Epidermal melanocyte (primary cell): Measurements from ENCODE around the gene VRK2.
"Not testable (repeated sequence)": the region's sequence is repeated elsewhere in the genome, so short reads cannot be mapped to it uniquely, and the experiment has no call there.

ENCODE experiments used
- DNase-seq: peaks from one replicate; pipeline ENCODE4 v3.0.0; 2011; ENCODE audit warnings: low spot score; ENCODE audit not compliant: insufficient read length

The VRK2 gene

GRCh38 chr2:58158481-58158880, 111.9 kb downstream of the VRK2 start:
- DNase-seq = no peak

DNA sequence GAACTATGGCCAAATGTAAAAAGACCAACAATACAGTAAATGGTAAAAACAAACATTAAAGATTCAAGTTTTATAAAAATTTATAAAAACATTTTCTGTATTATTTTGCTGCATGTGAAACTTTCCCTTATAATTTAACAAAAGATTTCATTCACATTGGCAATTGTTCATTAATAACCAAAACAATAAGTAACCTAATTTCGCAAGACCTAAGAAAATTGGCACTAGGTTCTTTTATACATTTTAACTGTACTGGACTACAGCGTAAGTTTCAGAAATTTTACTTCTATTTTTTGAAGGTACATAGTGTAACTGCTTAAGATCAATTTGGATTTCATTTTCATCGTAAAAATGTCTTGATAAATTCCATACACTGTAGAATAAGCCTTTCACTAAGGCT, 117.3 kb downstream of the VRK2 start:
- no peak for DNase-seq

DNA sequence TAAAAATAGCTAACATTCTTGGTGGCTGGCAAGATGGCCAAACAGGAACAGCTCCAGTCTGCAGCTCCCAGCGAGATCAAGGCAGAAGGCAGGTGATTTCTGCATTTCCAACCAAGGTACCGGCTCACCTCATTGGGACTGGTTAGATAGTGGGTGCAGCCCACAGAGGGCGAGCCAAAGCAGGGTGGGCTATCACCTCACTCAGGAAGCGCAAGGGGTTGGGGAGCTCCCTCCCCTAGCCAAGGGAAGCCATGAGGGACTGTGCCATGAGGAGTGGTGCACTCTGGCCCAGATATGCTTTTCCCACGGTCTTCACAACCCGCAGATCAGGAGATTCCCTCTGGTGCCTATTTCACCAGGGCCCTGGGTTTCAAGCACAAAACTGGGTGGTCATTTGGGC, 121.5 kb downstream of the VRK2 start:
- not testable (repeated sequence) for DNase-seq

GRCh38 chr2:58169845-58170244, 123.2 kb downstream of the VRK2 start:
- DNase-seq = not testable (repeated sequence)

GRCh38 chr2:58170334-58170933, 123.8 kb downstream of the VRK2 start:
- not testable (repeated sequence) for DNase-seq

DNA sequence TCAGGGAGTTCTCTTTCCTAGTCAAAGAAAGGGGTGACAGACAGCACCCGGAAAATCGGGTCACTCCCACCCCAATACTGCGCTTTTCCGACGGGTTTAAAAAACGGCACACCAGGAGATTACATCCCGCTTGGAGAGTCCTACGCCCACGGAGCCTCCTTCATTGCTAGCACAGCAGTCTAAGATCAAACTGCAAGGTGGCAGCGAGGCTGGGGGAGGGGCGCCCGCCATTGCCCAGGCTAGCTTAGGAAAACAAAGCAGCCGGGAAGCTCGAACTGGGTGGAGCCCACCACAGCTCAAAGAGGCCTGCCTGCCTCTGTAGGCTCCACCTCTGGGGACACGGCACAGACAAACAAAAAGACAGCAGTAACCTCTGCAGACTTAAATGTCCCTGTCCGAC, 125.2 kb downstream of the VRK2 start:
- not testable (repeated sequence) for DNase-seq

DNA sequence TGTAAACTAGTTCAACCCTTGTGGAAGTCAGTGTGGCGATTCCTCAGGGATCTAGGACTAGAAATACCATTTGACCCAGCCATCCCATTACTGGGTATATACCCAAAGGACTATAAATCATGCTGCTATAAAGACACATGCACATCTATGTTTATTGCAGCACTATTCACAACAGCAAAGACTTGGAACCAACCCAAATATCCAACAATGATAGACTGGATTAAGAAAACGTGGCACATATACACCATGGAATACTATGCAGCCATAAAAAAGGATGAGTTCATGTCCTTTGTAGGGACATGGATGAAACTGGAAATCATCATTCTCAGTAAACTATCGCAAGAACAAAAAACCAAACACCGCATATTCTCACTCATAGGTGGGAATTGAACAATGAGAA, 130.6 kb downstream of the VRK2 start:
- DNase-seq = not testable (repeated sequence)

DNA sequence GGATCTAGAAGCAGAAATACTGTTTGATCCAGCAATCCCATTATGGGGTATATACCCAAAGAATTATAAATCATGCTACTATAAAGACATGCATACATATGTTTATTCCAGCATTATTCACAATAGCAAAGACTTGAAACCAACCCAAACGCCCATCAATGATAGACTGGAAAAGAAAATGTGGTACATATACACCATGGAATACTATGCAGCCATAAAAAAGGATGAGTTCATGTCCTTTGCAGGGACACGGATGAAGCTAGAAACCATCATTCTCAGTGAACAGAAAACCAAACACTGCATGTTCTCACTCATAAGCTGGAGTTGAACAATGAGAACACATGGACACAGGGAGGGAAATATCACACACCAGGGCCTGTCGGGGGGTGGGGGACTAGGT, 133.6 kb downstream of the VRK2 start:
- DNase-seq = not testable (repeated sequence)

DNA sequence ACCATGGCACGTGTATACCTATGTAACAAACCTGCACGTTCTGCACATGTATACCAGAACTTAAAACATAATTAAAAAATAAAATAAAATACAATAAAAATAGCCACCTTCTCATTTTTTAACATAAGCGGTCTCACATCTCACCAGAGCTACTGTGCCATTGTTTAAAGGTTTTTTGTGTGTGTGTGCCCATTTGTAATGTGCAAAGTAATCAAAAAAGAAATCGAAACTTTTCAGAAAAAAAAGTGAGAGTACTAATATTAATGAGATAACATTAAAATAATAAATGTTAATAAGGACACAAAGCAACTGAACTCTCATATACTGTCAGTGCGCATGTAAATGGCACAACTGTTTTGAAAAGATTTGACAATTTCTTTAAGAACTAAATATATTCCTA, 134.0 kb downstream of the VRK2 start:
- no peak for DNase-seq

GRCh38 chr2:58182527-58182926, 135.9 kb downstream of the VRK2 start:
- DNase-seq = no peak

DNA sequence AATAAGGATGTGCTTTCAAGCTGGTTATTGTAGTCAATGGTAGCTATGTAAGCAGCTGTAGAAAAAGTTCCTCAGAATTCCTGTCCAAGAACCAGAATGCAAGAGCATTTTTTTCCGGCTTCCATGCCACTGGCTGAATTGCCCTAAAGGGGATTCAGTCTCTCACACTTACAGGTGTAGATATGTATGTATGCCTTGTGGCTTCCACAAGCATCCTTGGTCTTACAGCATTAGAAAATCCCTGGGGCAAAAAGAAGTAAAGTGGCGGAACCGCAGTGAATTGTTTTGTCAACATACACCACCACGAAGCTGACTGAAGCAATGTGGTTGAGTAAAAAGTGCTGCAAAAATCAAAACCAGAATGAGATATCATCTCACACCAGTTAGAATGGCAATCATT, 139.9 kb downstream of the VRK2 start:
- DNase-seq = no peak

DNA sequence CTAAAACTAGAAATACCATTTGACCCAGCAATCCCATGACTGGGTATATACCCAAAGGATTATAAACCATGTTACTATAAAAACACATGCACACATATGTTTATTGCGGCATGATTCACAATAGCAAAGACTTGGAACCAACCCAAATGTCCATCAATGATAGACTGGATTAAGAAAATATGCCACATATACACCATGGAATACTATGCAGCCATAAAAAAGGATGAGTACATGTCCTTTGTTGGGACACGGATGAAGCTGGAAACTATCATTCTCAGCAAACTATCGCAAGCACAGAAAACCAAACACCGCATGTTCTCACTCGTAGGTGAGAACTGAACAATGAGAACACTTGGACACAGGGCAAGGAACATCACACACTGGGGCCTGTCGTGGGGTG, 140.4 kb downstream of the VRK2 start:
- DNase-seq = not testable (repeated sequence)

- no peak for DNase-seq
Measured at GRCh38 chr2:58194458-58194857, 147.9 kb downstream of the VRK2 start.

- DNase-seq = no peak
Measured at GRCh38 chr2:58195662-58196061, 149.1 kb downstream of the VRK2 start.

GRCh38 chr2:58197894-58198293, 151.3 kb downstream of the VRK2 start:
- DNase-seq = no peak

DNA sequence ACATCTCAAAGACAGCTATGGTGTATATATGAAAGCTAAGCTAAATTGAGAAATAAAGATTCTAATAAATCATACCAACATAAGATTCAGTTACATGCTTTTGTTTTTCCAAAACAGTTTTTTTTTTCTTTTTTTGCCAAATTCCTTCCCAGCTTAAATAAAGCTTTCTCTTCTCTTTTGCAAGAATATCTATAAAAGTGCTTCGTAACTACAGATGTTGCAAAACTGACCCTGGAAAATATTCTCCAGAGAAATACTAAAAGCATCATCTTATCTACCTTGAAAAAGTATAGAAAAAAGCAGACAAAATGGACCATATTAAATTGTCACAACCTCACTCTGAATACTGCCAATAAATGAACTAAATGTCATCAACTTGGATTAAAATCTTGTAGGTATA, 155.8 kb downstream of the VRK2 start:
- DNase-seq = no peak

DNA sequence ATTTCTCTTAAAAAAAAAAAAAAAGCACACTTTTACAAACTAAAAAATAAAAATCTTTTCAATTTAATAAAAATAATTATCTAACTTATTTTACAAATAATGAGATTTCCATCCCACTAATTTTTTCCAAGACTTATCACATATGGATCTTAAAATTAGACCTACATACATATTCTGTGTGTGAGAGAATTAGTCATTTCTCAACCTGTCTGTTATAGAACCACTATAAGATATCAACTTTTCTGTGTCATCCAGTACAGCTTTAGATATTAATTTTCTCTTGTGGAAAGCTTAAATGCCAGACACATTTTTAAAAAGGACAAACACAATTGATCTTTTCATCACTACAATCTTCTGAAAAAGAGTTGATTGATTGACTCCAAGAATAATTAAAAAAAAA, 156.4 kb downstream of the VRK2 start:
- no peak for DNase-seq

DNA sequence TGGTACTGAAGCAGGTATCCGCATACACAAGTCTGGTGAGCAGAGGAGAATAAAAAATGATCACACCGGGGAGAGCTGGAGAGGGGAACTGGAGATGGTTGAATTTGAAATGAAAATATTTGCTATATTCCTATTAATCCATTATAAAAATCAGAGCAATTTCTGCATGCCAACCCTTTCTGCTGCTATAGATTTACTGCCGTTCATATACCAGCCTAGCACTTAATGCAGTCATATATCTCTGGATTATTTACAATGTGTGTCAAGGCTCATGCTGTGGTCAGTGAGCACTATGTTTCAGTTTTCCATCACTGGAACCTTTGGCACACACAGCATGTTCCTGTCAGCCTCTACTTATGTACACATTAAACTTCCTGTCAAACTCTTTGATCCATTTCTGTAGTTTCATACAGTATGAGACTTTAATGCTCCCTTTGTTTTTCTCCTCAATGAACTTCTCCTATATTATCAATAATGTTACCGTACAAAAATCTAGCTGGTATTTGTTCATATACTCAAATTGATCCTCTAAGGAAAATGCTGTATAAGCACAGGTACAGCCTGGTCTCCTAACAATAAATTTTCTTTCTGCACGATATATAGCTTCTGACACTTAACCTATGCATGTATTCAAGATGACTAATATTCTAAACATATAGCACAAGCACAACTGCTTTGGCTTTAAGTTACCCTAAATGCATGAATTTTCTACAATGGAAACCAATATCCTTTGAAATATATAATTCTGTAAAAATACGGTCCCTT, 157.8 kb downstream of the VRK2 start:
- no peak for DNase-seq

DNA sequence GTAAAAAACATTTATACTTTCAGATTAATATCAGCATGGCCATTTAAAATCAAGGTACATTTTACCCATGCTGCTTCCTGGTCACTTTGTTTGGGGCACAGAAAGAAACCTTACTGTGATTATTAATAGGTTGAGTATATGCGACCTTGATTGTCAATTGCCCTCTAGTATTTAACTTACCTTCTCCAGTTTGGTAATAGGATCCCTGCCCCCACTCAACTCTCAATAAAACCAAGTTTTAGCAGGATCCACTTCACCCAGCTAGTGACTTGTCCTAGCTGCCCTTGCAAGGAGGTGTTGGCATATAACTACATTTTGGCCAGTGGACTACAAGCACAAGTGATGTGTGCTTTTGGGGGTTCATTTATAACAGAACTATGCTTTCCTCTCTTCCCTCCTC, 160.2 kb downstream of the VRK2 start:
- DNase-seq = no peak

DNA sequence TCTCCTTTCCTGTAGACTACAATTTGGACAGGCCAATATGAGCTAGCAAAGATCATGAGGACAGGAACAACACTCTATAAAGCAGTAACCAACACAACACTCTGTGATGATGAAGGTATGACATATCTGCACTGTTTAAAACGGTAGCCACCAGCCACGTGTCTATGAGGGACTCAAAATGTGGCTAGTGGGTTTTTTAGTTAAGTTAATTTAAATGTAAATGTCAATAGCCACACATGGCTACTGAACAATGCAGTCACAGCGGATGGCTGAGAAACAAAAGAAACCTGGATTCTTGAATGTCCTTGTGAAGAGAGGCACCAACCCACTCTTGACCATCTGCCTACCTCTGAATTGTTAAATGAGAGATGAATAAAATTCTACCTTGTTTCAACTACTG, 160.6 kb downstream of the VRK2 start:
- DNase-seq = no peak
